ENCODE measurements around the gene BCL2L14. TPM values are rescaled to one million over a fixed set of nuclear protein-coding genes. Genes with fewer than 3 reads are reported as not detected.

Gene BCL2L14
- total and polyA plus RNA-seq, 2 of the 13 experiments (the other 11 are each of a cell fraction or from before 2014, with no cell fraction given): 0.11 TPM; not detected in 1

DNA sequence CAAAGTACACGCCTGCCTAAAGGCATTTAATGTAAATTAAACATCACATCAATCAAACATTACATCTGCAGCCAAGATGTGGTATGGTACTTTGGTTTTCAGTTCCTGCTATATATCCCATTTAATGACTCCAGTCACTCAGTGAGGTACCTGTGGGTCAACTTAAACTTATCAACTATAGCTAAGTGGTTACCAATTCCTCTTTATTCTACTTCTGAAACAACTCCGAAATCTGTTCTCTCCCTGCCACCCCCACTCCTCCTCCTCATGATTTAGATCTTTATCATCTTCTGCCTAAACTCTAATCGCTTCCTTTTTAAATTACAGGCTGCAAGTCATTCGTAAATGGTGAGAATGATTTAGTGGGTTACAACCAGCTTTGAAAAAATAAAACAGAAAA lies 57.9 kb downstream of the BCL2L14 start:
- CTCF ChIA-PET (ENCODE audit: low intra/inter-chr PET ratio, low total read pairs): no interaction called here
- TF ChIP-seq TAF1 (CRISPR knock-in tag; IDR thresholded peaks at IDR 0.05): no peak
- no peak for TF ChIP-seq ZBTB20 (CRISPR knock-in tag; IDR thresholded peaks at IDR 0.05; ENCODE audit: borderline replicate concordance, low read depth)
- TF ChIP-seq ZNF382 (CRISPR knock-in tag; IDR thresholded peaks at IDR 0.05; ENCODE audit: borderline replicate concordance): no peak
- TF ChIP-seq, protein P1, sequence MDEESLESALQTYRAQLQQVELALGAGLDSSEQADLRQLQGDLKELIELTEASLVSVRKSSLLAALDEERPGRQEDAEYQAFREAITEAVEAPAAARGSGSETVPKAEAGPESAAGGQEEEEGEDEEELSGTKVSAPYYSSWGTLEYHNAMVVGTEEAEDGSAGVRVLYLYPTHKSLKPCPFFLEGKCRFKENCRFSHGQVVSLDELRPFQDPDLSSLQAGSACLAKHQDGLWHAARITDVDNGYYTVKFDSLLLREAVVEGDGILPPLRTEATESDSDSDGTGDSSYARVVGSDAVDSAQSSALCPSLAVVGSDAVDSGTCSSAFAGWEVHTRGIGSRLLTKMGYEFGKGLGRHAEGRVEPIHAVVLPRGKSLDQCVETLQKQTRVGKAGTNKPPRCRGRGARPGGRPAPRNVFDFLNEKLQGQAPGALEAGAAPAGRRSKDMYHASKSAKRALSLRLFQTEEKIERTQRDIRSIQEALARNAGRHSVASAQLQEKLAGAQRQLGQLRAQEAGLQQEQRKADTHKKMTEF (CRISPR knock-in tag; IDR thresholded peaks at IDR 0.05): no peak
- TF ChIP-seq ZNF230 (CRISPR knock-in tag; IDR thresholded peaks at IDR 0.05): no peak
- TF ChIP-seq, protein P2, sequence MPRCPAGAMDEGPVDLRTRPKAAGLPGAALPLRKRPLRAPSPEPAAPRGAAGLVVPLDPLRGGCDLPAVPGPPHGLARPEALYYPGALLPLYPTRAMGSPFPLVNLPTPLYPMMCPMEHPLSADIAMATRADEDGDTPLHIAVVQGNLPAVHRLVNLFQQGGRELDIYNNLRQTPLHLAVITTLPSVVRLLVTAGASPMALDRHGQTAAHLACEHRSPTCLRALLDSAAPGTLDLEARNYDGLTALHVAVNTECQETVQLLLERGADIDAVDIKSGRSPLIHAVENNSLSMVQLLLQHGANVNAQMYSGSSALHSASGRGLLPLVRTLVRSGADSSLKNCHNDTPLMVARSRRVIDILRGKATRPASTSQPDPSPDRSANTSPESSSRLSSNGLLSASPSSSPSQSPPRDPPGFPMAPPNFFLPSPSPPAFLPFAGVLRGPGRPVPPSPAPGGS (CRISPR knock-in tag; IDR thresholded peaks at IDR 0.05): no peak
- no peak for TF ChIP-seq TOPORS (CRISPR knock-in tag; IDR thresholded peaks at IDR 0.05)
- TF ChIP-seq CCDC6 (CRISPR knock-in tag; IDR thresholded peaks at IDR 0.05): no peak
- TF ChIP-seq, protein P3, sequence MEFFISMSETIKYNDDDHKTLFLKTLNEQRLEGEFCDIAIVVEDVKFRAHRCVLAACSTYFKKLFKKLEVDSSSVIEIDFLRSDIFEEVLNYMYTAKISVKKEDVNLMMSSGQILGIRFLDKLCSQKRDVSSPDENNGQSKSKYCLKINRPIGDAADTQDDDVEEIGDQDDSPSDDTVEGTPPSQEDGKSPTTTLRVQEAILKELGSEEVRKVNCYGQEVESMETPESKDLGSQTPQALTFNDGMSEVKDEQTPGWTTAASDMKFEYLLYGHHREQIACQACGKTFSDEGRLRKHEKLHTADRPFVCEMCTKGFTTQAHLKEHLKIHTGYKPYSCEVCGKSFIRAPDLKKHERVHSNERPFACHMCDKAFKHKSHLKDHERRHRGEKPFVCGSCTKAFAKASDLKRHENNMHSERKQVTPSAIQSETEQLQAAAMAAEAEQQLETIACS (CRISPR knock-in tag; IDR thresholded peaks at IDR 0.05): no peak
- TF ChIP-seq MXI1 (IDR thresholded peaks at IDR 0.05; ENCODE audit: borderline replicate concordance, low read depth, low read length): no peak
- TF ChIP-seq, protein P4, sequence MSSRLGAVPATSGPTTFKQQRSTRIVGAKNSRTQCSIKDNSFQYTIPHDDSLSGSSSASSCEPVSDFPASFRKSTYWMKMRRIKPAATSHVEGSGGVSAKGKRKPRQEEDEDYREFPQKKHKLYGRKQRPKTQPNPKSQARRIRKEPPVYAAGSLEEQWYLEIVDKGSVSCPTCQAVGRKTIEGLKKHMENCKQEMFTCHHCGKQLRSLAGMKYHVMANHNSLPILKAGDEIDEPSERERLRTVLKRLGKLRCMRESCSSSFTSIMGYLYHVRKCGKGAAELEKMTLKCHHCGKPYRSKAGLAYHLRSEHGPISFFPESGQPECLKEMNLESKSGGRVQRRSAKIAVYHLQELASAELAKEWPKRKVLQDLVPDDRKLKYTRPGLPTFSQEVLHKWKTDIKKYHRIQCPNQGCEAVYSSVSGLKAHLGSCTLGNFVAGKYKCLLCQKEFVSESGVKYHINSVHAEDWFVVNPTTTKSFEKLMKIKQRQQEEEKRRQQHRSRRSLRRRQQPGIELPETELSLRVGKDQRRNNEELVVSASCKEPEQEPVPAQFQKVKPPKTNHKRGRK (CRISPR knock-in tag; IDR thresholded peaks at IDR 0.05): no peak
- TF ChIP-seq SETDB1 (CRISPR knock-in tag; IDR thresholded peaks at IDR 0.05; ENCODE audit: borderline replicate concordance): no peak
- TF ChIP-seq, protein P5, sequence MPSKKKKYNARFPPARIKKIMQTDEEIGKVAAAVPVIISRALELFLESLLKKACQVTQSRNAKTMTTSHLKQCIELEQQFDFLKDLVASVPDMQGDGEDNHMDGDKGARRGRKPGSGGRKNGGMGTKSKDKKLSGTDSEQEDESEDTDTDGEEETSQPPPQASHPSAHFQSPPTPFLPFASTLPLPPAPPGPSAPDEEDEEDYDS (CRISPR knock-in tag; IDR thresholded peaks at IDR 0.05): no peak
- TF ChIP-seq, protein P6, sequence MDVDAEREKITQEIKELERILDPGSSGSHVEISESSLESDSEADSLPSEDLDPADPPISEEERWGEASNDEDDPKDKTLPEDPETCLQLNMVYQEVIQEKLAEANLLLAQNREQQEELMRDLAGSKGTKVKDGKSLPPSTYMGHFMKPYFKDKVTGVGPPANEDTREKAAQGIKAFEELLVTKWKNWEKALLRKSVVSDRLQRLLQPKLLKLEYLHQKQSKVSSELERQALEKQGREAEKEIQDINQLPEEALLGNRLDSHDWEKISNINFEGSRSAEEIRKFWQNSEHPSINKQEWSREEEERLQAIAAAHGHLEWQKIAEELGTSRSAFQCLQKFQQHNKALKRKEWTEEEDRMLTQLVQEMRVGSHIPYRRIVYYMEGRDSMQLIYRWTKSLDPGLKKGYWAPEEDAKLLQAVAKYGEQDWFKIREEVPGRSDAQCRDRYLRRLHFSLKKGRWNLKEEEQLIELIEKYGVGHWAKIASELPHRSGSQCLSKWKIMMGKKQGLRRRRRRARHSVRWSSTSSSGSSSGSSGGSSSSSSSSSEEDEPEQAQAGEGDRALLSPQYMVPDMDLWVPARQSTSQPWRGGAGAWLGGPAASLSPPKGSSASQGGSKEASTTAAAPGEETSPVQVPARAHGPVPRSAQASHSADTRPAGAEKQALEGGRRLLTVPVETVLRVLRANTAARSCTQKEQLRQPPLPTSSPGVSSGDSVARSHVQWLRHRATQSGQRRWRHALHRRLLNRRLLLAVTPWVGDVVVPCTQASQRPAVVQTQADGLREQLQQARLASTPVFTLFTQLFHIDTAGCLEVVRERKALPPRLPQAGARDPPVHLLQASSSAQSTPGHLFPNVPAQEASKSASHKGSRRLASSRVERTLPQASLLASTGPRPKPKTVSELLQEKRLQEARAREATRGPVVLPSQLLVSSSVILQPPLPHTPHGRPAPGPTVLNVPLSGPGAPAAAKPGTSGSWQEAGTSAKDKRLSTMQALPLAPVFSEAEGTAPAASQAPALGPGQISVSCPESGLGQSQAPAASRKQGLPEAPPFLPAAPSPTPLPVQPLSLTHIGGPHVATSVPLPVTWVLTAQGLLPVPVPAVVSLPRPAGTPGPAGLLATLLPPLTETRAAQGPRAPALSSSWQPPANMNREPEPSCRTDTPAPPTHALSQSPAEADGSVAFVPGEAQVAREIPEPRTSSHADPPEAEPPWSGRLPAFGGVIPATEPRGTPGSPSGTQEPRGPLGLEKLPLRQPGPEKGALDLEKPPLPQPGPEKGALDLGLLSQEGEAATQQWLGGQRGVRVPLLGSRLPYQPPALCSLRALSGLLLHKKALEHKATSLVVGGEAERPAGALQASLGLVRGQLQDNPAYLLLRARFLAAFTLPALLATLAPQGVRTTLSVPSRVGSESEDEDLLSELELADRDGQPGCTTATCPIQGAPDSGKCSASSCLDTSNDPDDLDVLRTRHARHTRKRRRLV (CRISPR knock-in tag; IDR thresholded peaks at IDR 0.05): no peak

More for the DNA sequence above, 57.9 kb downstream of the BCL2L14 start:
- Histone ChIP-seq H4K20me1 (ENCODE audit: insufficient read depth, low read length) (no peaks in the 10 kb centered on the region), H3K4me2 (ENCODE audit: low read depth, low read length) (no peak overlapping the region), H3K9me3 (ENCODE audit: low read length) (no peaks in the 10 kb centered on the region), H3K79me2 (ENCODE audit: insufficient read depth, low read length) (no peaks in the 10 kb centered on the region), H3K27me3 (ENCODE audit: control insufficient read depth in 1 of 2, insufficient read depth in 2 of 2, low read length in 2 of 2) (no peaks in the 10 kb centered on the region), H3K36me3 (replicated peaks in 1 of 2; ENCODE audit: control insufficient read depth in 1 of 2, insufficient read depth in 2 of 2, low read length in 2 of 2) (peaks cover 14 to 70% of the 10 kb centered on the region in 2 experiments), H3K9ac (ENCODE audit: insufficient read depth, low read depth, low read length) (no peak overlapping the region), H2AFZ (ENCODE audit: low read length) (no peak overlapping the region), H3K27ac (ENCODE audit: extremely low read length, insufficient read depth, low read length) (no peak overlapping the region), H3K4me3 (replicated peaks in 1 of 3; ENCODE audit: insufficient read depth in 1 of 3, low read depth in 2 of 3, low read length in 3 of 3) (no peak overlapping the region), H3K4me1 (ENCODE audit: insufficient read depth, low read length) (no peaks in the 10 kb centered on the region)
- no peak for FAIRE-seq
- in situ Hi-C loops (cut with HindIII; ENCODE audit: extremely low pct_ligation_motif_present, low pct_unique_long_range_greater_than_20kb): no loop called here
- no TSS peak for BruUV-seq (replicated peaks)
- intact Hi-C loops (cut with micrococcal nuclease; ENCODE audit: unreplicated experiment): no loop called here
- POLR2A ChIA-PET: no interaction called here
- 95% methylated on average over 4 of the region's 4 CpGs for WGBS (ENCODE audit: low lambda C conversion rate)
- no peak for ATAC-seq
- DNase-seq (ENCODE audit: low spot score): no peak
